HG02981 (cell line): ENCODE data around the gene BANK1.

Source experiments
- ATAC-seq: cut with Tn5 transposase; IDR thresholded peaks from one replicate; pipeline ENCODE4 v1.9.1; 2021; ENCODE audit warnings: mild to moderate bottlenecking, moderate library complexity; ENCODE audit not compliant: unreplicated experiment

The BANK1 gene

DNA sequence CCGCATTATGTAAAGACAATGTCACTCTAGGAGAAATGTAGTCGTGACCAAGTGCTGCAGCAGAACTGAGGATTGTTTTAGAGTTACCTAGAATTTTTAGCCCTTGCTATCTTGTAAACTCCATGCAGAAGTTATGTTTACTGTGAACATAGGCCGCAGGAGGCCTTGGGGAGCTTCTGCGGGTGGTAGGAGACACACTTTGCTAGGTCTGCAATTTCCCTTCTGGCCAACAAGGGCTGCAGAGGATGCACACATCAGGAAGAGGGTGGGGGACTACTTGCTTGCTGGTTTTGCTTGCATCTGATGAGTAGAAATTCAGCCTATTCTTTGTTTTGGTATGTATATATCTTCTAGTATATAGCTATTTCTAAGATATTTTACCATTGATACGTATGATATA lies 23.1 kb downstream of the BANK1 start:
- ATAC-seq: peak; percentile 89

DNA sequence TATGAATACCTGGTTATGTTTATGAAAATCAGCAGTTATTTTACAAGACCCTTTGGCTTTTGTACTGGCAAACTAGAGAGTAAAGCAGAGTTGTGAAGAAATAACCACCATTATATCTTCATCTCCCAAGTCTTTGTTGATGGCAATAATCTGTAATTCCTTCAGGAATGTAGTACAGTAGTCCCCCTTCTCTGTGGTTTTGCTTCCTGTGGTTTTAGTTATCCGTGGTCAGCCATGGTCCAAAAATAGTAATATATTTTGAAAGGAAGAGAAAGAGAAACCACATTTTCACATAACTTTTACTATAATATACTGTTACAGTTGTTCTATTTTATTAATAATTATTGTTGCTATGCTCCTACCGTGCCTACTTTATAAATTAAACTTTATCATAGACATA lies 27.8 kb downstream of the BANK1 start:
- ATAC-seq: no peak

DNA sequence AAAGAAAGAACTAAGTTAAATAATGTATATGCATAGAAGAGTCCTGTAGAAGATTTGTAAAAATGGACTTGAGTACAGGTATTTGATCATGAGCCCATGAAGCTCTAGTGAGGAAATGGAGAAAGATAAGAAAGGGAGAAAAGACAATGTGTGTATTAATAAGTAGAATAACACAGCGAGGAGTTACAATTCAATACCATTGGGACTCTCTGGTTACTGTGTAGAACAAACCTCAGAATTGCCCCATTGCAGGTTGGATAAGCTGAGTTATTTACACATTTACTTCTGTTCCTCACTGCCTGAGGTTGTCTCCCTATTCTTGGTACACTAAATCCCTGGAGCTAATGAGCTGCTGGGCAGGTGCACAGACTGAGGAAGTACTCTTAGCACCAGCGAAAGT lies 33.3 kb downstream of the BANK1 start:
- no peak for ATAC-seq

DNA sequence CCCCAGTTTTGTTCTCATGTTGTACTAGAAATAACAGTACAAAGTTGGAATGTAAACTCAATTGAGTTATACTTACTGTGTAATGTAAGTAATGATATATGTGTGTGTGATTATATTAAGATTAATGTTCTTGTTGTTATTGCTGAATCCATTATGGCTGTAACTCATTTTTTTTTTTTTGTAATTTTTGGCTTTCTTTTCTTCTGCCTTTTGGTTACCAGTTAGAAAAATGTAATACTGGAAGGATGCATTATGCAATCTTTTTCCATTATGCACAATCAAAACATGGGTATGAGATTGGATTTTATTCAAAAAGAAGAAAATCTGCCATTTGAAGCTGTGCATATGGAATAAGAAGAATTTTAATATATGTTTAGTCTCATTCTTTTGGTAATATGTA lies 34.0 kb downstream of the BANK1 start:
- ATAC-seq: no peak

DNA sequence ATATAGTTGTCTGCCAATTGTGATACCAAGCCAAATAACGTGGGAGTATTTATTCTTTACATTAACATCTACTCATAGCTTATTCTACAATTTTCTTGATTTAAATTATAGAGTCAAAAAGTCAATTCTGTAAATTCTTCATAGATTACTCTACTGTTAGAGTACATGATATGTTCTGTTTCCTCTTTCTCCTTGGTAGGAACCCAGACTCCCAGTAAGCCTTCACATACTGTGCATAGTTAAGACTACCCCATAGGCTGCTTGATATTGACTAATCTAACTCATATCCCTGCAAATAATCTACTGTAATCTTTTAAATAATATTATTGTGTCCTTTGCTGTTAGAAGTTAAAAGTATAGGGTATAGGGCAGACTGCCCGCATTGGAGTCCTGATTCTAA lies 35.4 kb downstream of the BANK1 start:
- ATAC-seq: no peak

DNA sequence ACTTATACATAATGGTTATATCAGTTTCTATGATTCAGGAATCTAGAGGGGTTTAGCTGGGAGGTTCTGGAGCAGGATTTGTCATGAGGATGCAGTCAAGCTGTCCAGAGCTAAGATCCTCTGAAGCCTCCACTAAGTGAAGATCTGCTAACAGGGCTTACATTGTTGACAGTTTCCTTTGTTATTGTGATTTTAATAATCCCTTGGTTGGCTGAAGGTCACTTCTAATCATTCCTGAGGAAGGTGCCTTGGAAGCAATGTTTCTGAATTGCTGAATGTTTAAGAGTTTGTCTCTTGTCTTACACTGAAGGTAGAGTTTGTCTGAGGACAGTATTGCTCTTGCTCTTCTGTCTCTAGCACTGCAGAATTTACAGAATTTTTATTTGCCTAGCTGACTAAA lies 41.3 kb downstream of the BANK1 start:
- ATAC-seq: no peak

DNA sequence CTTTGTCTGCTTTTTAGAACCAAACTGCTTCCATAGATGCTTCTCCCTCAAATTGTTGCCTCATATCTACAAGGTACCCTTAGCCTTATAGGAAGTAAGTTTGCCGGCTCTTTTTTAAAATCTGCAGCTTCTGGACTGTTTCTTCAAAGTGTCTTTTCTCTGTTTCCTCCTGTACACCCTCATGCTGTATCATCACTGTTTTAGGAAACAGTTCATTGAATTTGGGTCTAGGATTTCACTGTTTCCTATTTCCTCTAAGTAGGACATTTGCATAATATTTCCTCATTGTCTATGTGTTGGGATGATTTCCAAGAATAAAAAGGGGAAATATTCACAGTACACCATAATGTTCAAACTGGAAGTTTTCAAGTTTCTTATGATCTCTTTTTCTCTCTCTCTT lies 43.0 kb downstream of the BANK1 start:
- ATAC-seq: no peak

DNA sequence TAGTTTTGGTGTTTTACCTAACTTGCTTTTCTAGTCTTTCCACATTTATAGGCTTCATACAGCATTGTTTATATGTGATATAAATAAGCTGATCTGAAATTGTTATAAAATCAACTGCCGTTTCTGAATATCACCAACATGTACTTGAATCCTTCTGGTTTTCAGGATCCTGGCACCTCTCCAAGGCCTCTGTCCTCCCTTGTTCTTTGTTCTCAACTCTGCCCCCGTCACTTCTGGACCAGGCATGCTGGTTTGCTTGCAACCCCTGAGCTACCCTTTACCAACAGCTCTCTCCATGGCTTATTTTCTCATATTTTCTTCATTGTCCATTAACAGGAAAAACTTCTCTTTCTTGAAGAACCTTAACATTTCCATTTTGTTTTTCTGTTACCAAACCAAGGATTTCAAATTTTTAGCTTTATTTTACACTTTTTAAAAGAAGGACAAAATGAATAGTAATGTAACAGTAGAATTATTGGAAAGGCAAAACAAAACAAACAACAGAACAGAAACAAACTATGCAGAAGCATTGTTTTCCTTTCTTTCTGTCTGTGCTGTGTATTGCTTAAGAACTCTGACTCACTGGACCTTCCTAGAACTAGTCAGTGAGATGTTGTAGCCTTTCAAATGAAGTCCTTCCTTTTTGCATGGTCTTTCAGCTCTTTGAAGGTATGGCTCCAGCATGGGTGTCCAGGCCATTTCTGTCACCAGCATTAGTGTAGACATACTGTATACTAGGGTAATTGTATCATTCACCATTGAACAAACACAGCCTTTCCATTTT lies 44.8 kb downstream of the BANK1 start:
- ATAC-seq: no peak

DNA sequence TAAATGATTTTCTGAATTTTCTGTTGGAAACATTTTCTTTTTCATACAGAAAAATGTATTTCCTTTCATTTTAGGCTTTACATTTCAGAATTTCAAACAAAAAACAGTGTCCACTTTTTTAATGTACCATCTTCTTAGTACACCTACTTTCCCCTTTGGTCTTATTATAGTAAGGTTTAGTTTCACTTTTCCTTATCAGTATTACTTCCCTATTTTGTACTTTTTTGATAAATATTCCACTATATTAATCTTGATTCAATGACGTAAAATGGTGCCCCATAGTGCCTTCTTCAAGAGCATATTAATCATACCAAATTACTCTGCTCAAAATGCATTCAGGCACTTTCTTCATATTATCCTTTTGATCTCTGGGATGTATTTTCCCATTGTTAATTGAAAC lies 52.5 kb downstream of the BANK1 start:
- no peak for ATAC-seq

DNA sequence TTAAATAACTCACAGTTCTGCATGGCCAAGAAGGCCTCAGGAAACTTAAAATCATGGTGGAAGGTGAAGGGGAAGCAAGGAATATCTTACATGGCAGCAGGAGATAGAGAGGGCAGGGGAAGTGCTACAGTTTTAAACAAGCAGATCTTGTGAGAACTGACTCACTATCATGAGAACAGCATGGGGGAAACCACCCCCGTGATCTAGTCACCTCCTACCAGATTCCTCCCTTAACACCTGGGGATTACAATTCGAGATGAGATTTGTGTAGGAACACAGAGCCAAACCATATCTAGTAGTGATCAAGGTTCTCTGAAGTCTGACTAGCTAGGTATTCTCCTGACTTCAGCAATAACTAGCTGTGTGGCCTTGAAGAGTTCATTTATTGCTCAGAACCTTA lies 56.0 kb downstream of the BANK1 start:
- ATAC-seq: no peak

DNA sequence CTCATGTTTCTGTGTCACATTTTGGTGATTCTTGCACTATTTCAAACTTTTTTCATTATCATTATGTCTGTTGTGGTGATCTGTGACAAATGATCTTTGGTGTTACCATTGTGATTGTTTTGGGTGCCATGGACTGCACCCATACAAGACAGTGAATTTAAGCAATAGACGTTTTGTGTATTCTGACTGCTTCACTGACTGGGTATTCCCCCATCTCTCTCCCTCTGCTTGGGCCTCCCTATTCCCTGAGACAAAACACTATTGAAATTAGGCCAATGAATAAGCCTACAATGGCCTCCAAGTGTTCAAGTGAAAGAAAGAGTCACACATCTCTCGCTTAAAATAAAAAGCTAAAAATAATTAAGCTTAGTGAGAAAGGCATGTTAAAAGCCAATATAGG lies 60.2 kb downstream of the BANK1 start:
- ATAC-seq: no peak

DNA sequence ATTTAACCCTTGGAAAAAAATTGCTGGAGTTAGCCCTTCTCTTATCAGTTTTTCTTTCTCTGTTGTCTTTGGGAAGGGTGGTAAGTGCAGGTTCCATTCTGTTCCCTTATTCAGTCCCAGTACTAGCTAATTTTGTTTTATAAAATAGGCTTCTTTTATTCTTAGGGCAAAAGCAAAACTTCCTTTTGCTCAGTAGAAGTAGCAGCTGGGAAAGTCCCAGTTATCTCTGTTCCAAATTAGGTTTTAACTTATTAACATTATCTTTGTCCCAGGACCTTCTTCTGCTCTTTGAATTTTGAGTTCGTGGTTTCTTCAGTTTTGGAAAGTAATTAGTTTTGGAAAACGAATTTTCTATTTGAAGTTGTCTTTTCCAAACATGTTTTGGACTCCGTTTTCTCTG lies 61.1 kb downstream of the BANK1 start:
- ATAC-seq: peak; percentile 41

DNA sequence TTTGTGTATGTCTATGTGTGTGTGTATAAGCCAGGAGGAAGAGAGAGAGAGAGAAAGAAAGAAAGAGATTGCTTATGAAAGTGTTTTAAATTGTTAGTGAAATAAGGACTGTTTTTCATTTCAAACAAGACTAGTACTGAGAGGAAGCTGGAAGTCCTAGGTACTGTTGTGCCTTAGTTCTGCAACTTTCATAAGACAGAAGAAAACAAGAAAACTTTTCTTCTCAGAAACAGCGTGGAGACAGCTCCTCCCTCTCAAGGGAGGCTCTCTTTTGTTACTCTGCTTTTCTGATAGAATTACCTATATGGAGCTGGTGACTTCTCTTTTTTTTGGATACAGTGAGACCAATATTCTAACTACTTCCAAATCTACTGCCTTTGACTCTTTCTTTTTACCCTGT lies 62.5 kb downstream of the BANK1 start:
- ATAC-seq: peak; percentile 54

DNA sequence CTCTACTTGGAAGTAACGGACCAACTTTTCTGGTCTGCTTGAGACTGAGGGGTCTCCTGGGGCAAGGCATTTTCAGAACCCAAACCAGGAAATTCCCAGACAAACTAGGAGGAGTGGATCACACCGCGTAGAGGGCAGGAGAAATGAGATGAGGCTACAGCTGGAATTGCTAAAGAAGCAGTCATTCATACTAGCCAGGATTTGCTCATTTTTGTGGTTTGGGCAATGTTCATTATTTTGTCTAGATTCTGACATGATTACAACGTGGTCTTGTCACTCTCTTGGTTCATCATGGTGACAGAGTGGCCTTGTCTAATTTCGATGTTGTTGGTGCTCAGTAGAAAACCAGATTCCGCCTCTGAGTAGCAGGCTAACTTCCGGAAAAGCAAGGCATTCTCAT lies 63.2 kb downstream of the BANK1 start:
- ATAC-seq: no peak

DNA sequence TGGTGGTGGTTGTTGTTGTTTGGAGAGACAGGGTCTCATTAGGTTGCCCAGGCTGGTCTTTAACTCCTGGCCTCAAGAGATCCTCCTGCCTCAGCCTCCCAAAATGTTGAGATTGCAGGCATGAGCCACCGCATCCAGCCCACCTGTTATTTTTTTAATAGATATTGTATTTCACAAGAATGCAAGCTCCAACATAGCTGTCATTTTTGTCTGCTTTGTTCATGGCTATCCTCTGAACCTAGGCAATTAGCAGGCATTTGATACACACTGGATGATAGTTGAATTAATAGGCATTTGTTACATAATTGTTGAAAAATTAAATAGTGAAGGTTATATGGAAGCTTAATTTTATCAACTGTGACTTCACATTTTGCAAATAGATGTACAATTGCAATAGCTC lies 64.7 kb downstream of the BANK1 start:
- ATAC-seq: no peak

DNA sequence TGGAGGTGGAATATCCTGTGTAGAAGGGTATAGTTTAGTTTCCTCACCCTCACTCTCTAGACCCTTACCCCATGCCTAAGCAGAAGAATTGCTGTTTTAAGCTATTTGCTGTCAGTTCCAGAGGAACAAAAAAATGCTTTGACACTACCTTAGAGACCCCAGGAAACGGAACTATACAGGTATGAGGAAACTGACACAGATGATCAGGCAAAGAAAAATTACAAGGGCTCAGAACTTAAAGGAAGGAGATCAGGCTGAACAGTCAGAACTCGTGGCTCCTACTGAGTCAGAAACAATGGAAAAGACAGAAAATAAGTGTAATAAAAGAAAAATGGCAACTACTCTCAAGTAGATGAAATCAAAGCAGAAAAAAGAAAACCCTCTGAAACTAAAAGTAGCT lies 65.6 kb downstream of the BANK1 start:
- no peak for ATAC-seq

DNA sequence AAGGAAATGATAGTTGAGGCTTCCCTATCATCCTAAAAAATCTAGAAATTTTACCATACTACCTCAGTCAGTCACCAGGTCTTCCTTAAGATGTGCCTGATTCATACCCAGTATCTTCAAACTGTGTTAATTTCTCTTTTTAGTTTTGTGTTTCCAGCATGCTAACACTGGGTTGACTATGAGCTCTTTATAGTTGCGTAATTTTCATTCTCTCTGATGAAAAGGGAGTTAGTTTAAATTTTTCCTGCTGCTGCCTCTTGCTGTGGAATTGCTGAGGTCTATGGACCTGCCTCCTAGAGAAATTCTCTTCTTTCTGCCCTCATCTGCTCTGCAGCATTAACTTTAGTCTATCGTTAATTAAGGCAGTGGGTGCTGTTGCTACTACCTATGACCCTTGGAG lies 66.6 kb downstream of the BANK1 start:
- ATAC-seq: no peak

DNA sequence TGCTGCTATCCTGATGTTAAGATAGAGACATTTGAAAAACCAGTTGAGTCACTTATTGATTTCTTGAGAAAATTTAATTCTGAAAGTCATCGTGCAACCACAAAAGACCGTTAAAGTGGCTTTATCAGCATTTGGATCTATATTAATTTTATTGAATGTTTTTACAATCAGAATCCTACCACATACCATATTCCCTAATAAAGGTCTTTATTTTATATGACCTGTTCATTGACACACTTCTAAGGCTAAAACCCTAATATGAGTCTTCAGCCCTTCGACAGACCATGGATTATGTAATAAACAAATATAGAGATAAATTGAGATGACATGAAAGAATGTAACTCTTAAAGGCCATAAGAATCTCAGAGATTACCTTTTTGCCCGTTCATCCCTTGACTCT lies 68.1 kb downstream of the BANK1 start:
- ATAC-seq: no peak

DNA sequence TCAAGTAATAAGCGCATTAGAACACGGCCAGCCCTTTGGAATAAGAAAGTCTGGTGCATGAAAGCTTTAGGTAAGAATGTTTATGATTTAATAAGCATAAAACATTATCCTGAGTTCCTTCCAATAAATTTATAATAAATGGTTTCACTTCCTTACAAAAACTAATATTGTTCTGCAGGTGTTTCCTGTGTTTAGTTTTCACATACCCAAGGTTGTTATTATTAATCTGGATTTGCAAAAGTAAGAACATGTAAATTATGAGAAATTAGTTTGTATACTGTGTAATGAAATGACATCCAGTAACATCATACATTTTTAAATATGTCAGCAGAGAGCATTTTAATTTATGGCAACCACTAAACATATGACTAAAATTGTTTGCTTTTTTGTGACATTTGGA lies 72.1 kb downstream of the BANK1 start:
- no peak for ATAC-seq

DNA sequence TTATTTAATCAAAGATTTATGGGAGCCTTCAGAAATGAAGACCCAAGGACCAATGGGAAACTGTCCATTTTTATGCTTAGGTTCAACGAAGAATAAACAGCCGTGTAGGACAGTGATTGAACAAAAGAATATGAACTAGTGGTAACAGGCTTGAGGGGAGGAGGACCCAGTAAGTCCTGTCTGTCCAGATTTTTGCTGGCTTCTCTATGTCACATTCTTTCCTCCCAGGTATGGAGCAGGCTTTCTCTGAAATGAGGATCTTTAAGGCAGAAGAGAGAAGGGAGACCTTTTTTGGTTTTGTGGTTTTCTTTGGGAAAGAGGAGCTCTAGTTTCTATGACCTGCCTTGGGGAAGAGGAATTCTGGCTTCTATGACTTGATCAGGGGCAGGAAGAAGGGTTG lies 74.1 kb downstream of the BANK1 start:
- ATAC-seq: no peak

DNA sequence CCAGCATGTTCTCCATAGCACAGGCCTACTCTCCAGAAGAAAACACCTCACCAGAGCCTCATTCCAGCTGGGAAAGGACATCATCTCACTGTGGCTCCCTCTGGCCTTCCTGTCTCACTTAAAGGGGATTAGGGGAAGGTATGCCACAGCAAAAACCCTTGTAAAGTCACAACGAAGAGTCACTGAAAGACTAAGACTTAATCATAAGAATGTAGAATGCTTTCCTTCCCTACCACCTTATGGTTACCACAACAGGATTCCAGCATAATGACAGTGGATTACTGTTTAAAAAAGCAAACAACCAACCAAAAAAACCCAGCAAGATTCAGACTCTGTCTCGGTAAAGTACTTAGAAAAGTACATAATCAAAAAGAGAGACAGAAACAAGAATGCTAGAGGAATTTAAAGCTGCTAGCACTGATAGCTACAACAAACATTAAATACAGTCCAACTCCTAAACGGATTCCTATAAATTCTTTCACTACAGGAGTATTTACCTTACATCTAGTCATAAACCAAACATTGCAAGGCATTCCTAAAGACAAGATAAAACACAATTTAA lies 75.1 kb downstream of the BANK1 start:
- no peak for ATAC-seq

DNA sequence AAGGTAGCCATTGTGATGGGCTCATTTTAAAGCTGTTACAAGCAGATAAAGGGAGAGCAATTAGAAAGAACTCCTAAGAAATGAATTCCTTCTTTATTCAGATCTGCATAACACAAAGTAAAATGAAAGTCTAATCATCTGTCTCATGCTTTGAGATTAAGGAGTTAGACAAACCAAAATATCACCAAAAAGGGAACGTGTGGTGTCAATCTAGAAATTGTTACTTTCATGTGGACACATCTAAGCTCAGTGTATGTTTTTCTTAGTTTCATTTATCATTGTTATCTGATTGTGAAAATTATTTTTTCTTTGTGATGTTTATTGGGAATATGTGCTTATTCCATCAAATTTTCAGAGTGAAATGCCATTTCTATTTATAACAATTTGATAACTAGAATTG lies 80.3 kb downstream of the BANK1 start:
- no peak for ATAC-seq
